PC-3 (cell line): ENCODE measurements around the gene TCF7.

ENCODE experiments used
- EZH2 ChIP-seq: fragments of 300-600 bp; sonication (generic); IDR thresholded peaks from one replicate; pipeline ENCODE4 v1.6.1; 2017; ENCODE audit warnings: antibody characterized with exemption, mild to moderate bottlenecking, low read length; ENCODE audit not compliant: unreplicated experiment
- TF ChIP-seq, protein P1 (sequence below): fragments of 300-600 bp; sonication (generic); conservative IDR thresholded peaks from 2 replicates; pipeline ENCODE4 v1.5.1; 2017; ENCODE audit warnings: antibody characterized with exemption, low read depth, mild to moderate bottlenecking, low read length

DNA sequence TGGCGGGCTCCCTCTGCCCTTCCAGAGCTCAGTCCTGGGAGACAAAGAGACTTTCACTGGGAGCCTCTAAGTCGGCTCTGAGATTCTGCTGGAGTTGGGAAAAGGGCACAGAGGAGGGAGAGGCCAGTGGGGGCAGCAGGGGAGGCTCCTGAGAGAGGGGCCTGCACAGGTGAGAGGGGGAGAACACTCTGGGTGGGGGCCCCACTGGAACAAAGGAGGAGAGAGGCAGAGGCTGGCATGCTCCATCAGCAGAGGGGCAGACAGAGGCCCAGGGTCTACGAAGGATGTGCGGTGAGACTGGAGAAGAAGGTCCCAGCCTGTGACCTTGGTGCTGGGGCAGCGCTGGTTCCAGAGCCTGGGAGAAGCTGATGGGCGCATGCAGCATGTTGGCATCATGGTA lies 8.9 kb downstream of the TCF7 start:
- TF ChIP-seq, protein P1, sequence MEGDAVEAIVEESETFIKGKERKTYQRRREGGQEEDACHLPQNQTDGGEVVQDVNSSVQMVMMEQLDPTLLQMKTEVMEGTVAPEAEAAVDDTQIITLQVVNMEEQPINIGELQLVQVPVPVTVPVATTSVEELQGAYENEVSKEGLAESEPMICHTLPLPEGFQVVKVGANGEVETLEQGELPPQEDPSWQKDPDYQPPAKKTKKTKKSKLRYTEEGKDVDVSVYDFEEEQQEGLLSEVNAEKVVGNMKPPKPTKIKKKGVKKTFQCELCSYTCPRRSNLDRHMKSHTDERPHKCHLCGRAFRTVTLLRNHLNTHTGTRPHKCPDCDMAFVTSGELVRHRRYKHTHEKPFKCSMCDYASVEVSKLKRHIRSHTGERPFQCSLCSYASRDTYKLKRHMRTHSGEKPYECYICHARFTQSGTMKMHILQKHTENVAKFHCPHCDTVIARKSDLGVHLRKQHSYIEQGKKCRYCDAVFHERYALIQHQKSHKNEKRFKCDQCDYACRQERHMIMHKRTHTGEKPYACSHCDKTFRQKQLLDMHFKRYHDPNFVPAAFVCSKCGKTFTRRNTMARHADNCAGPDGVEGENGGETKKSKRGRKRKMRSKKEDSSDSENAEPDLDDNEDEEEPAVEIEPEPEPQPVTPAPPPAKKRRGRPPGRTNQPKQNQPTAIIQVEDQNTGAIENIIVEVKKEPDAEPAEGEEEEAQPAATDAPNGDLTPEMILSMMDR = no peak
- no peak for TF ChIP-seq EZH2
